Suprapubic skin (tissue), 3 donors: ENCODE data around the gene ZNF280A.

Experiments used
- CTCF ChIP-seq, 2 donors: fragments of 200-600 bp in 1 of 2; fragments of 450-650 bp in 1 of 2; sonication (generic) in 1 of 2; IDR thresholded peaks; one replicate each; pipeline ENCODE4 v1.5.1; 2016 to 2019; ENCODE audit warnings: antibody characterized with exemption in 2 of 2, mild to moderate bottlenecking in 1 of 2, moderate library complexity in 1 of 2
- EP300 ChIP-seq: sonication (generic); formaldehyde crosslinking; IDR thresholded peaks from one replicate; pipeline ENCODE4 v1.6.1; 2017; ENCODE audit warnings: antibody characterized with exemption
- POLR2A ChIP-seq, 2 donors: fragments of 450-650 bp; IDR thresholded peaks; one replicate each; pipeline ENCODE4 v1.6.1; 2017; ENCODE audit warnings: antibody characterized with exemption in 2 of 2, mild to moderate bottlenecking in 2 of 2, moderate library complexity in 2 of 2

GRCh38 chr22:22556578-22556977, 36.5 kb upstream of the ZNF280A start:
- no peak for TF ChIP-seq CTCF (IDR thresholded peaks at IDR 0.05)
- TF ChIP-seq EP300 = no peak
- TF ChIP-seq POLR2A (IDR thresholded peaks at IDR 0.05) = no peak
